NCI-H226 (cell line): Measurements from ENCODE around the gene MMP7.

Source experiments
- DNase-seq: peaks from one replicate; pipeline ENCODE4 v3.0.0-alpha.2; 2015

MMP7 gene

GRCh38 chr11:102530558-102530957, at the start of gene MMP7:
MMP7 (minus strand) TSS chr11:102530747; CDS start chr11:102530700, 47 bp downstream.
- DNase-seq, result peak; percentile 43

GRCh38 chr11:102577723-102578122, 47.2 kb upstream of the MMP7 start:
- DNase-seq, result no peak

DNA sequence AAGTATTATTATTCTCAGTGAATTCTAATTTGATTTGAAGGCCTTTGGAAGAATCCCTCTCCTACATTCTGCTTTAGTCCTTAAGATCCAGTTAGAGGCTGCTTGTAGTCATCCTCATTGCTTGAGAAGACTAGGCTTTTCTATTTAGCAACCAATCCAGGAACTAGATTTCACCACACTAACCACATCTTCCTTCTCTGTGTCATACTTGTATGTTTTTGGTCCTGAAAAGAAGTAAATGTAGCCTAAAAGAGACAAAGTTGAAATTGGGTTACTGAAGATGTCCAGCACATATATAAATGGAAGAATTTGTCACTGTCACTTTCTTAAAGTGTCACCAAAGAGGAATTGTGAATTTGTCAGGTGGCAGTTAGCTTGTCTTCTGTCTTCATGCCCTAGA, 46.6 kb upstream of the MMP7 start:
- no peak for DNase-seq

DNA sequence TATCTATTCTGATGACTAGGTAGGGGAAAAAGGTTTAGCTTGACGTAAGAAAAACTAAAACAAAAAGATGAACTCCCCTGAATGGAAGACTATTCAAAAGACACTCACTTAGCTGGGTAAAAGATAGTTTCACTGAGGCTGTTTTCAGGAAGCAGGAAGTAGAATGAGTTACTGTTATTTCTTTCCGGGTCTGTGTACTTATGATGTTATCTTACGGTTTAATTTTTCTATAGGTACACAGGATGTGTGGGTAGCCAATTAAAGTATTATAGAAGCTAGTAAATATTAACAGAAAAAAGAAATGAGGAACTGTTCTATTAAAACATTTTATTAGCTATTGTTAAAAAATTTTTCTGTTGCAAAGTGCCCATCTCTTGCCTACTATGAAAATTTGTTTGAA, 45.8 kb upstream of the MMP7 start:
- no peak for DNase-seq

- DNase-seq, result no peak
Measured at GRCh38 chr11:102575012-102575411, 44.5 kb upstream of the MMP7 start.

DNA sequence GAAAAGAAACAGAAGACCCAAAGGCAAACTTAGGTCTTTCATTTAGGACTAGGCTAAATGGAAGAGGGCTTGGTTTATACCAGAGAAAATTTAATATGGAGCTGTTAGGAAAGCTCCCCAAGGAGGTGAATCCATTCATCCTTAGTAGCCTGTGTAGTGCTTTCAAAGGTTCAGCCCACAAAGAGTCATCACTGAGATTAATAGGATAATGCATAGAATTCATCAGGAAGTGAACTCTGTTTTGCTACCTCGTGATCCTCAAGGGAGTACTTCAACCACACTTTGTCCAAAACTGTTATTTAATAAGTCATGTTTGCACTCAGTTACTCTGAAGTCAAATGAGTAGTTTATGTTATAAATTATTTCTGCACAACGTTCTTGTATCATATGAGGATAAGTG, 43.3 kb upstream of the MMP7 start:
- DNase-seq, result no peak

DNA sequence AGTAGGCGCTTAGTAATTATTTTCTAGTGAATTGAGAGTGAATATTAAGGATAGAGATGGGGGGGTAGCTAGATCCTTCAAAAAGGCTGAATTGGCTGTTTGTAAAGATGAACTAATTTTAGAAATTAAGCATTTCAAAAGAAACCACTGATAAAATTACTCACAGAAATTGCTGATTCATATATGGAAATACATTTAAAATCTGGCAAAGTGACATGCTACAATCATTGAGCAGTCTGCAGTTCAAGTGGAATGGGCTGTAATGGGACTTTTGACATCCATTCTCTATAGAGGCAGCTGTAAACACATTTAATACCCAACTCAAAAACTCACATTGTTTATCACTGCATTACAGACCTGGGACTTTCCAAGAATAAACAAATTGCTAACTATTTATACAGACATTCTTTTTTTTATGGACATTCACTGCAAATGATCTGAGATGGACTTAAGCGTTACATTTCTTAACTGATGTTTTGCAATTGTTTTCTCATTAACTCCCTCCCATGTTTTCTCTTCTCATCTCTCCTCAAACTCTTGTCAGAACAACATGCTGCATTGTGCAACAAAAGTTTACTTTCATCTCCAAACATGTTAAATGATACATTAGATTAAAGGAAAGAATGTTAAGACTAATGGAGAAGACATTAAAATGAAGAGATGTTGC, 42.1 kb upstream of the MMP7 start:
- no peak for DNase-seq

- DNase-seq, result no peak
Measured at GRCh38 chr11:102568851-102569250, 38.3 kb upstream of the MMP7 start.

DNA sequence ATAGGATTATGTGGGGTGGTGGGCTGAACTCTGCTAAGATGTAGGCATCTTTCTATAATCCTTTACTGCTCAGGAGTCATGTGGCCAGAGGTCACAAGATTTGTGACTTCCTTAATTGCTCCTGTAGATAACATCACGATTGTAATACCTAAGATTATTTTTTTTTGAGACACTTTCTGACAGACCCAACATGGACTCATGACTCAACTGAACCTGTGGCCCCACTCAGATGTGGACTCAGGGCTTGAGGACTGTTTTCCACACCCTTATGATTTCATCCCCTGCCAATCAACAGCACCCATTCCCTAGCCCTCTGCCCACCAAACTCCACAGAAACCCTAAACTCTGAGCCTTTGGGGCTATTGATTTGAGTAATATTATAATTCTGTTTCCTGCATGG, 35.6 kb upstream of the MMP7 start:
- DNase-seq, result no peak

DNA sequence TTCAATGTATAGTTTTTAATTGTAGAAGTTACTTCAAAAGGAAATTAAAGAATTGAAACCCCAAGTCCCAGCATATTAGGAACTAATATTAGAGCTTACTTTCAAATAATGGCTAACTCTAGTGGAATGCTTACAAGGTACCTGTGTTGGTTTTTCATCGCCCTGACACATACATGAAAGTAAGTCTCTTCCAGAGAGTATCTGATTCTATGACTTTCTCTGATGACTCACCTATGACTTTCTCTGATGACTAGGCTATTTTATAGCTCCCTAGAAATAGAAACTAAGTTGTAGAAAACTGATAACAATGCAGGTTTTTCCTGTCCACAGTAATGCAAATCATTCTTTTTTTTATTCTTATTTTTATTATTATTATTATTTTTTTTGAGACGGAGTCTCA, 33.6 kb upstream of the MMP7 start:
- peak; percentile 79 for DNase-seq

- no peak for DNase-seq
Measured at GRCh38 chr11:102561636-102562035, 31.1 kb upstream of the MMP7 start.

DNA sequence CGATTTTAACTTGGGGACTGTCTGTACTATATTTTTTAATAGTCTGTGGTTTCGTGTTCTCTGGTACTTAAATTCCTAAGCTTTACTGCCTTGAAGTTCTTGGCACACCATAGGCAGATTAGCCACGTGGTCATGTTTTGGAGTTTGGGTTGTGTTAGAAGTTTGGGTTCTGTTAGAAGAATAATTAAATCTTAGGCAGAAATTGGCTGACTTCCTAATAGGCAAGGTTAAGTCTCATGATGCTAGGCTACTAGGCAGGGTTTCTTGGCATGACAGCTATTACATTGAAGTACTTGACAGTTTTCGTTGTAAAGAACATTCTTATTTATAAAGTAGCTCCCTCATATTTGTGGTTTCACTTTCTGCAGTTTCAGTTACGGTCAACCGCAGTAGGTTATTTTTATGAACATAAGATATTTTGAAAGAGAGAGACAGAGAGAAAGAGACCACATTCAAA, 30.0 kb upstream of the MMP7 start:
- DNase-seq, result peak; percentile 42

DNA sequence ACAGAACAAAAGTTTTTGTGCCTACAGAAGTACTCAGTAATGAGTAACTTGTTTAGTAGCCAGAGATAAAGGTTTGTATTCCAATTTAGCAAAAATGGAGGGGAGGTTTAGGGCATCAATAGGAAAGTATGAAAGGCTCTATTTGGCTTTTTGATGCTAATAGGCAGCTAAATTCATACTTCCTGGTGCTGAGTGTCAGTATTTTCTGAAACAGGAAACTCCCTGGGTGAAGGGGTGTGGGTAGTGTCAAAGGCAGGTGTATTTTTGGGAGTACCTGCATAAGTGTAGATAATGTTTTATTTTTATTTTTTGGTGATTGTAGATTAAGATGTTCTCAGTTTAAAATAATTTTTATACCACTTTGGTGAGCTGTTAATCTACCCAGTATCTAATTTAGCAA, 29.3 kb upstream of the MMP7 start:
- no peak for DNase-seq

- no peak for DNase-seq
Measured at GRCh38 chr11:102555091-102555490, 24.5 kb upstream of the MMP7 start.

- peak; percentile 20 for DNase-seq
Measured at GRCh38 chr11:102553835-102554282, 23.3 kb upstream of the MMP7 start.

GRCh38 chr11:102552447-102553194, 22.1 kb upstream of the MMP7 start:
- DNase-seq, result peak; percentile 97

DNA sequence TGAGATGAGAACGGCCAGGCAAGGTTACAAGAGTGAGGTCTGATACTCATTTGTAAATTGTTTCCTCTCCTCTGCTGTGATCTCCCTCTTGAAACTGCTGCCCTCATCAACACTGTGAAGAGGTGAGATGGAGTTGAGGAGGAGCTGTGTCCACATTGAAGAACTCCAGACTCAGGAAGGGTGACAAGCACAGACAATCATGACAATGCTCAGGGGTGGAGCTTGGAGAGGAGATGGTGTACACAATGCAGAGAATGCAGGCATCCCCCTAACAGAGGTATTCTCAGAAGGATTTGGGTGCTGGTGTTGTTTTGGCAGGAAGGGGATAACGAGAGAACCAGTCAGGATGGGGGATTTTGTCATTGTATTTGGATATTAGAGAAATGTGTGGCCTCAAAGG, 21.5 kb upstream of the MMP7 start:
- no peak for DNase-seq

DNA sequence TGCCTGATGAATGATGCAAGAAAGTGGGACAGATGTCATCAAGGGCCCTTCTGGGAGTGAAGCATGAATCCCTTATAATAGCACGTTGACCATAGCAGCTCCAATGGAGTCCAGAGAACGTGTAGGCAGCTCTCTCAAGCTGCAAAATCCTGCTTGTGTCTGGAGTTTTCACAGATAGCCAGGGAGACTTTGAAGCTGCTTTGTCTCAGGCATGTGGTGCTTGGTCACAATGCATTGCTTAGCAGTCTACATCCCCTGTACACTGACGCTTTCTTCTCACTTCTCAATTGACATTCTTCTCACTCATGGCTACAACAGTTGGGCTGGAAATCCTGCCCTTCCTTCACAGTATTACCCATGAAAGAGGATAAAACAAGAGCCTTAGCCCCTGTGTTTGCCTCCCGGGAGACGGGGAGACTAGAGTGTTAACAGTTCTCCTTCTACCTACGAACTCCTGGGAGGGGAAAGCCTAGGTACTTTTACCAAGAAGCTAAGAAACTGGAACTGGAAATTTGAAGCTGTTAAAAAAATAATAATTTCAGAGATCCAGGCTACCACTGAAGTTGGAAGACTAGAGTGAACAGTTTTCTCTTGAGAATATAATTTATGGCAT, 20.7 kb upstream of the MMP7 start:
- no peak for DNase-seq

DNA sequence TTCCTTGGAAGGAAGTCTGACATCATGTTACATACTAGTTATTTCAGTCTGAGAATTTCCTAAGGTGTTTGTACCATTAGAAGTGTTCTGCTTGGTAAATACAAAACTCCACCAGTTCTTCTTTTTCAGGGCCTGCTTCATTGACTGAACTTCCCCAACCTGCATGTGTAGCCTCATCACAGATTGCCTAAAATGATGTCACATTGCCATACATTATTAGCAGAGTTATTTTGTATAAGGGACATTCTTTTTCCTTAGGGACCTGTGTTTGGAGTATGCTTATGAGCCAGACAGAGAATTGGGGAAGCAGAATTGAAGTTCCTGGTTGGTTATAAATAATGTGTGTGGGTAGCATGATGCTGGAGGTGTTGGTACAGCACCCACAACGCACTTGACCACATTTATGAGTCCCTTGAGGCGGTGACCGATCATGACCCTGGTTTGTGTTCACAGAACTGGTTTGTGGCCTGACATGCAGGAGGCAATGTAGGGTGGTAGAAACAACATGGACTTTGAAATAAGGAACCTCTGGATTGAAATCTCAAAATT, 16.4 kb upstream of the MMP7 start:
- no peak for DNase-seq

- DNase-seq, result no peak
Measured at GRCh38 chr11:102546427-102546826, 15.9 kb upstream of the MMP7 start.

DNA sequence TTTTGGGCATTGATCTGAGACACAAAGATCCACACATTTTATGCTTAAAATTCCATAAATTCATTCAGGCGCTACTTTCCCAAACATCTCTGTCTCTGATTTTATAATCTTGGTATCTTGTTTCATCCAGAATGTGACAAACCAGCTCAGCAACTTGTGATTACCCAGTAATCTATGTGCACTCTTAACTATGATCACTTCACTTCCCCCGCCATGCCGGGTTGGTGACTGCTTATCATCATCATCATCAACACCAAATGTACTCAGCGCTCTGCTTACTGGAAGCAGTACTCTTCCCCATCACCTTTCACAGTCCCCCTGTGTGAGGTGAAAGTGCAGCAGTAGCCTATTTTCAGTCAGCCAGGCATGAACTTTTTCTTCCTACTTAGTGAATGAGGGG, 15.2 kb upstream of the MMP7 start:
- DNase-seq, result no peak

DNA sequence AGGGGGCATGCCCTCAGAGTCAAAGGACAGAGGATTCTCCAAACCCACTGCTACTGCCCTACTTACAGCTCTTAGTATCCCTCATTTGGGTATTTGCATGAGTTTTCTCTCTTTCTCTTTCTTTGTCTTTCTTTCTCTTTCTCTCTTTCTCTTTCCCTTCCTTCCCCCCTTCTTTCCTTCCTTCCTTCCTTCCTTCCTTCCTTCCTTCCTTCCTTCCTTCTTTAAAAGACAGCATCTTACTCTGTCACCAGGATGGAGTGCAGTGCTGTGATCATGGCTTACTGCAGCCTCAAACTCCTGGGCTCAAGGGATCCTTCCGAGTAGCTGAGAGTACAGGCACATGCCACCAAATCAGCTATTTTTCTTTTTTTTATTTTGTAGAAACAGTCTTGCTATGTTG, 14.0 kb upstream of the MMP7 start:
- DNase-seq, result no peak

DNA sequence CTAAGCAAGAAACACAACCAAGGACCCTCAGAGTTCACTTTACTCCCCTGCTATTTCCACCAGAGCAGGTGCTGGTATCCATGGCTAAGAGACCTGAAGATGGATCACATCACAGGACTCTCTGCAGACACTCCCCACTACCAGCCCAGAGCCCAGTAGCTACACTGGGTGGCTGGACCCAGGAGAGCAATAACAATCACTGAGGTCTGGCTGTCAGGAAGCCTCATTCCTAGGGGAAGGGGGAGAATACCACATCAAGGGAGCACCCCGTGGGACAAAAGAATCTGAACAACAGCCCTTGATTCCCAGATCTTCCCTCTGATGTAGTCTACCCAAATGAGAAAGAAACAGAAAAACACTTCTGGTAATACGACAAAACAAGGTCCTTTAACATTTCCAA, 9.0 kb upstream of the MMP7 start:
- no peak for DNase-seq

GRCh38 chr11:102538932-102539331, 8.4 kb upstream of the MMP7 start:
- no peak for DNase-seq
